HepG2 (cell line): Measurements from ENCODE around the gene CHCHD3. TPM values are rescaled to one million over a fixed set of nuclear protein-coding genes. Genes with fewer than 3 reads are reported as not detected.

ENCODE experiments used
- IRF2 ChIP-seq: IDR thresholded peaks from 2 replicates; pipeline ENCODE4 v1.6.1; 2018; ENCODE audit warnings: missing genetic modification reagents, missing compliant biosample characterization
- NFE2L2 ChIP-seq: fragments of 150-350 bp; IDR thresholded peaks from 2 replicates; pipeline ENCODE4 v1.6.1; 2014; ENCODE audit warnings: low read length
- SMAD9 ChIP-seq: sonication (generic); formaldehyde crosslinking; IDR thresholded peaks from 2 replicates; pipeline ENCODE4 v1.5.1; 2020; ENCODE audit warnings: mild to moderate bottlenecking, missing genetic modification reagents
- ZNF674 ChIP-seq: sonication (generic); formaldehyde crosslinking; IDR thresholded peaks from 2 replicates; pipeline ENCODE4 v1.5.0; 2020; ENCODE audit warnings: low read depth, mild to moderate bottlenecking, missing genetic modification reagents
- ZNF878 ChIP-seq: sonication (generic); formaldehyde crosslinking; IDR thresholded peaks from 2 replicates; pipeline ENCODE4 v1.8.1; 2023; ENCODE audit warnings: mild to moderate bottlenecking, missing genetic modification reagents, moderate library complexity
- ZNF879 ChIP-seq: sonication (generic); formaldehyde crosslinking; IDR thresholded peaks from 2 replicates; pipeline ENCODE4 v1.8.1; 2023; ENCODE audit warnings: missing genetic modification reagents
- polyA plus RNA-seq, 8 experiments: library from polyadenylated mRNA; depleted of rRNA in 3 of 8; stranded (reverse) in 7 of 8; unstranded in 1 of 8; fragments of >200 nt; fragmentation: Illumina TruSeq in 4 of 8; extraction: Trizol in 4 of 8; gene quantifications; 2 replicates each; pipeline versions ENCODE4 v1.2.1 to v1.2.3, GENCODE V29; 2011 to 2016; ENCODE audit warnings: low read depth in 4 of 8, missing spikeins in 1 of 8, mixed read lengths in 1 of 8; ENCODE audit not compliant: insufficient read depth in 1 of 8
- total RNA-seq, 5 experiments: library from RNA; depleted of rRNA; stranded (reverse); fragments of >200 nt; fragmentation: Illumina TruSeq; extraction: Trizol; gene quantifications; 2 replicates each; pipeline ENCODE4 v1.2.3, GENCODE V29; 2016; ENCODE audit warnings: low read depth in 1 of 5
- TF ChIP-seq, protein P1 (sequence below): sonication (generic); formaldehyde crosslinking; IDR thresholded peaks from 2 replicates; pipeline ENCODE4 v1.5.0; 2020; ENCODE audit warnings: missing genetic modification reagents
- TF ChIP-seq, protein P2 (sequence below): sonication (generic); formaldehyde crosslinking; IDR thresholded peaks from 2 replicates; pipeline ENCODE4 v1.4.0; 2020; ENCODE audit warnings: missing genetic modification reagents, mild to moderate bottlenecking, borderline replicate concordance
- TF ChIP-seq, protein P3 (sequence below): sonication (generic); formaldehyde crosslinking; IDR thresholded peaks from 2 replicates; pipeline ENCODE4 v1.8.1; 2022; ENCODE audit warnings: mild to moderate bottlenecking, missing genetic modification reagents
- TF ChIP-seq, protein P4 (sequence below): sonication (generic); formaldehyde crosslinking; IDR thresholded peaks from 2 replicates; pipeline ENCODE4 v1.8.0; 2022; ENCODE audit warnings: missing genetic modification reagents, mild to moderate bottlenecking, moderate library complexity, borderline replicate concordance

The CHCHD3 gene
- total and polyA plus RNA-seq, 2 of the 13 experiments (the other 11 are each of a cell fraction or from before 2014, with no cell fraction given): 32.7 to 86.8 TPM

DNA sequence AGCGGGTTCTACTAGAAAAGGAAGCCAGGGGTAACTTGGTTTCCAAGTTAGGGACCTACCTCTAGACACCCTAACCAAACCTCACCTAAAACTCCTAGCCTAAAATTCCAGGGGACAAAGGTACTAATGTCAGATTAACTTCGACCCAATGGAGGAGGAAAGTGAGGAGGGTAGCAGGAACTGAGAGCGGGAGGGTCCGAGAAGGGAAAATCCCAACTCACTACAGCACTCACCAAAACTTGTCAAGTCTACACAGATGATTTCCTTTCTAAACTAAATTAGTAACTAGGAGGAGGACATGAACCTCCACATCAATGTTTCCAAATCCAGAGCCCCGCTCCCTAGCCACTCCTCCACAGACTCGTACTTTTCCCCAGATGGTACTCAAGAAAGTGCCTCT is 22.6 kb downstream of the CHCHD3 start (continued):
- TF ChIP-seq, protein P1, sequence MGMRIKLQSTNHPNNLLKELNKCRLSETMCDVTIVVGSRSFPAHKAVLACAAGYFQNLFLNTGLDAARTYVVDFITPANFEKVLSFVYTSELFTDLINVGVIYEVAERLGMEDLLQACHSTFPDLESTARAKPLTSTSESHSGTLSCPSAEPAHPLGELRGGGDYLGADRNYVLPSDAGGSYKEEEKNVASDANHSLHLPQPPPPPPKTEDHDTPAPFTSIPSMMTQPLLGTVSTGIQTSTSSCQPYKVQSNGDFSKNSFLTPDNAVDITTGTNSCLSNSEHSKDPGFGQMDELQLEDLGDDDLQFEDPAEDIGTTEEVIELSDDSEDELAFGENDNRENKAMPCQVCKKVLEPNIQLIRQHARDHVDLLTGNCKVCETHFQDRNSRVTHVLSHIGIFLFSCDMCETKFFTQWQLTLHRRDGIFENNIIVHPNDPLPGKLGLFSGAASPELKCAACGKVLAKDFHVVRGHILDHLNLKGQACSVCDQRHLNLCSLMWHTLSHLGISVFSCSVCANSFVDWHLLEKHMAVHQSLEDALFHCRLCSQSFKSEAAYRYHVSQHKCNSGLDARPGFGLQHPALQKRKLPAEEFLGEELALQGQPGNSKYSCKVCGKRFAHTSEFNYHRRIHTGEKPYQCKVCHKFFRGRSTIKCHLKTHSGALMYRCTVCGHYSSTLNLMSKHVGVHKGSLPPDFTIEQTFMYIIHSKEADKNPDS (CRISPR knock-in tag): no peak
- TF ChIP-seq, protein P2, sequence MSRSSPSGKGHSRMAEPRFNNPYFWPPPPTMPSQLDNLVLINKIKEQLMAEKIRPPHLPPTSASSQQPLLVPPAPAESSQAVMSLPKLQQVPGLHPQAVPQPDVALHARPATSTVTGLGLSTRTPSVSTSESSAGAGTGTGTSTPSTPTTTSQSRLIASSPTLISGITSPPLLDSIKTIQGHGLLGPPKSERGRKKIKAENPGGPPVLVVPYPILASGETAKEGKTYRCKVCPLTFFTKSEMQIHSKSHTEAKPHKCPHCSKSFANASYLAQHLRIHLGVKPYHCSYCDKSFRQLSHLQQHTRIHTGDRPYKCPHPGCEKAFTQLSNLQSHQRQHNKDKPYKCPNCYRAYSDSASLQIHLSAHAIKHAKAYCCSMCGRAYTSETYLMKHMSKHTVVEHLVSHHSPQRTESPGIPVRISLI (CRISPR knock-in tag): no peak
- TF ChIP-seq IRF2 (CRISPR knock-in tag): no peak
- TF ChIP-seq, protein P3, sequence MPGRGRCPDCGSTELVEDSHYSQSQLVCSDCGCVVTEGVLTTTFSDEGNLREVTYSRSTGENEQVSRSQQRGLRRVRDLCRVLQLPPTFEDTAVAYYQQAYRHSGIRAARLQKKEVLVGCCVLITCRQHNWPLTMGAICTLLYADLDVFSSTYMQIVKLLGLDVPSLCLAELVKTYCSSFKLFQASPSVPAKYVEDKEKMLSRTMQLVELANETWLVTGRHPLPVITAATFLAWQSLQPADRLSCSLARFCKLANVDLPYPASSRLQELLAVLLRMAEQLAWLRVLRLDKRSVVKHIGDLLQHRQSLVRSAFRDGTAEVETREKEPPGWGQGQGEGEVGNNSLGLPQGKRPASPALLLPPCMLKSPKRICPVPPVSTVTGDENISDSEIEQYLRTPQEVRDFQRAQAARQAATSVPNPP (CRISPR knock-in tag): no peak
- no peak for TF ChIP-seq NFE2L2
- TF ChIP-seq SMAD9: no peak
- no peak for TF ChIP-seq ZNF879 (CRISPR knock-in tag)
- TF ChIP-seq, protein P4, sequence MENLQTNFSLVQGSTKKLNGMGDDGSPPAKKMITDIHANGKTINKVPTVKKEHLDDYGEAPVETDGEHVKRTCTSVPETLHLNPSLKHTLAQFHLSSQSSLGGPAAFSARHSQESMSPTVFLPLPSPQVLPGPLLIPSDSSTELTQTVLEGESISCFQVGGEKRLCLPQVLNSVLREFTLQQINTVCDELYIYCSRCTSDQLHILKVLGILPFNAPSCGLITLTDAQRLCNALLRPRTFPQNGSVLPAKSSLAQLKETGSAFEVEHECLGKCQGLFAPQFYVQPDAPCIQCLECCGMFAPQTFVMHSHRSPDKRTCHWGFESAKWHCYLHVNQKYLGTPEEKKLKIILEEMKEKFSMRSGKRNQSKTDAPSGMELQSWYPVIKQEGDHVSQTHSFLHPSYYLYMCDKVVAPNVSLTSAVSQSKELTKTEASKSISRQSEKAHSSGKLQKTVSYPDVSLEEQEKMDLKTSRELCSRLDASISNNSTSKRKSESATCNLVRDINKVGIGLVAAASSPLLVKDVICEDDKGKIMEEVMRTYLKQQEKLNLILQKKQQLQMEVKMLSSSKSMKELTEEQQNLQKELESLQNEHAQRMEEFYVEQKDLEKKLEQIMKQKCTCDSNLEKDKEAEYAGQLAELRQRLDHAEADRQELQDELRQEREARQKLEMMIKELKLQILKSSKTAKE (CRISPR knock-in tag): no peak
- no peak for TF ChIP-seq ZNF674 (CRISPR knock-in tag)
- TF ChIP-seq ZNF878: no peak
